Transverse colon (tissue), 4 donors: Measurements from ENCODE around the gene KRT35. TPM values are rescaled to one million over a fixed set of nuclear protein-coding genes. Genes with fewer than 3 reads are reported as not detected.
A peak's percentile ranks its signal among the peaks of the same experiment; 100 is the strongest.

Experiments
- DNase-seq: peaks from one replicate; pipeline ENCODE4 v3.0.0-alpha.2; 2019
- H3K27ac ChIP-seq, 4 donors: fragments of 200-600 bp; sonication (generic); 2 replicates each; pipeline ENCODE4 v1.5.1; 2016 to 2018; ENCODE audit warnings: inconsistent platforms in 4 of 4
- H3K27me3 ChIP-seq: fragments of 200-600 bp; sonication (generic); 2 replicates; pipeline ENCODE4 v1.5.1; 2017; ENCODE audit warnings: inconsistent platforms
- H3K36me3 ChIP-seq, 4 donors: fragments of 200-600 bp; sonication (generic); 2 replicates each; pipeline ENCODE4 v1.5.1; 2017 to 2019; ENCODE audit warnings: inconsistent platforms in 4 of 4
- H3K4me1 ChIP-seq, 4 donors: fragments of 200-600 bp; sonication (generic); 2 replicates each; pipeline ENCODE4 v1.5.1; 2017 to 2020; ENCODE audit warnings: inconsistent platforms in 4 of 4
- H3K4me3 ChIP-seq, 4 donors: fragments of 200-600 bp; sonication (generic); 1 replicate in 1 of 4; 2 replicates in 3 of 4; pipeline versions ENCODE4 v1.5.1 to v1.6.1; 2017 to 2019; ENCODE audit warnings: inconsistent platforms in 4 of 4
- H3K9me3 ChIP-seq, 2 donors: fragments of 200-600 bp; sonication (generic); 2 replicates each; pipeline ENCODE4 v1.5.1; 2017 to 2019; ENCODE audit warnings: inconsistent platforms in 2 of 2
- CTCF ChIP-seq, 5 experiments: fragments of 200-600 bp in 3 of 5; fragments of 450-650 bp in 2 of 5; sonication (generic) in 3 of 5; IDR thresholded peaks; 1 replicate in 2 of 5; 2 replicates in 3 of 5; pipeline ENCODE4 v1.5.1; 2016 to 2017; ENCODE audit warnings: antibody characterized with exemption in 5 of 5, inconsistent platforms in 3 of 5, mild to moderate bottlenecking in 2 of 5, moderate library complexity in 1 of 5
- EP300 ChIP-seq: sonication (generic); formaldehyde crosslinking; IDR thresholded peaks from one replicate; pipeline ENCODE4 v1.6.1; 2017; ENCODE audit warnings: antibody characterized with exemption, low read depth
- POLR2A ChIP-seq: fragments of 450-650 bp; IDR thresholded peaks from one replicate; pipeline ENCODE4 v1.6.1; 2016; ENCODE audit warnings: antibody characterized with exemption, mild to moderate bottlenecking, moderate library complexity
- POLR2AphosphoS5 ChIP-seq, 3 donors: sonication (generic); formaldehyde crosslinking; IDR thresholded peaks; one replicate each; pipeline ENCODE4 v1.6.1; 2016; ENCODE audit warnings: antibody characterized with exemption in 3 of 3
- WGBS, 2 donors: methylation state at CpG; one replicate each; pipeline ENCODE4 v1.1.5; 2018; ENCODE audit warnings: low coverage in 1 of 2; 5-methylcytosine and 5-hydroxymethylcytosine counted together
- in situ Hi-C, 4 donors: fragments of 200-750 bp; cut with MboI; loops; one replicate each; pipeline versions ENCODE4 v1.15.0 to v1.15.1; 2017; ENCODE audit warnings: low sequenced_read_pairs in 3 of 4, low pct_ligation_motif_present in 1 of 4, low pct_unique_long_range_greater_than_20kb in 1 of 4
- intact Hi-C: fragments of 100-400 bp; cut with DNase I; formaldehyde crosslinking; loops from one replicate; pipeline ENCODE4 v1.15.1; 2023; ENCODE audit warnings: low total_unique reads
- total RNA-seq, 4 donors: library from RNA; depleted of rRNA; stranded (reverse); fragments of >200 nt; gene quantifications; one replicate each; pipeline ENCODE4 v1.1.0, GENCODE V29; 2016

KRT35 gene
- total RNA-seq, 4 donors from 2014 or later: not detected

DNA sequence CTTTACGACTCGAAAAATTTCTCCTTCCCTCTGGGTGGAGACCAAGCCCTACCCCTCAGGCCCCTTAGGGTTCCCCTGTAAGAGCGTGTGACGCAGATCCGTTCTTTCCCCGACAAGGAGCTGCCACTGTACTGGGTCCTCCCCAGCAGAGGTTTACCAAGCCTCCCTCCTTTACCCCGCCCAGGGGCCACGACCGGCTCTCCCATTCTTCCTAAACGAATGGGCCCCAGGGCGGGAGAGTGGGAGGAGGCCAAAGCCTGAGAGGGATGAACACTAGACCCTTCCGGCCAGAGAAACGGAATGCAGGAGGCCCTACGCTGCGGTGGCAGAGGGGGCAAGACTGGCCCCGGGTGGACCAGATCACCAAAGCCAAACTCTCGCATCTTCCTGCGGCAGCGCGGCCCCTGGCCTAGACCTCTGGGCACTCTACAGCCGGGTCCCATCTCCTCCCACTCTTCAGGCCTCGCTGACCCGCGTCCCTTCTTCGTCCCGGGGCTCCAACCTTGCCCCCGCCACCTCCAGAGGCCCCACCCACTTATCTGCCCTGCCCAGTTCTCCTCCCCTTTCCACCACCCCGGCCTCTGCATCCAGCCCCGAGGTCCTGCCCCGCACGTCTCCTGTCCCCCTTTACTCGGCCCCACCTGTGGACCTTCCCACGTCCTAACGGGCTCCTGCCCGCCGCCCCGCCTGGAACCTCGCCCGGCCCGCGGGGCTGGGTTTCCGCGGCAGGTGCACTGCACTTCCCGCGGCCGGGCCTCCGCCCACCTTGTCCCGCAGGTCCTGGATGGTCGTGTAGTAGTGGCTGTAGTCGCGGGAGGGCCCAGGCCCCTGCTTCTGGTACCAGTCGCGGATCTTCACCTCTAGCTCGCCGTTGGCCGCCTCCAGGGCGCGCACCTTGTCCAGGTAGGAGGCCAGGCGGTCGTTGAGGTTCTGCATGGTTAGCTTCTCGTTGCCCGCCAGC, 46.4 kb upstream of the KRT35 start:
- Histone ChIP-seq H3K4me1 (peaks cover 5 to 63% (median 35%) of the 10 kb centered on the region in 4 donors), H3K36me3 (no peaks in the 10 kb centered on the region), H3K9me3 (no peaks in the 10 kb centered on the region), H3K27ac (peak overlapping the region; percentile 83 to 93 (median 92)), H3K4me3 (peak overlapping the region; percentile 35 to 63 (median 58)), H3K27me3 (peaks cover 38% of the 10 kb centered on the region)
- intact Hi-C loops (no loop called here), in situ Hi-C loops (loop anchor here in 1 of 4 donors (25.0 kb wide), 1 partner anchor 615 kb away; no protein-coding TSS in a partner anchor)
- peak; percentile 68 for DNase-seq
- TF ChIP-seq POLR2AphosphoS5 (IDR thresholded peaks at IDR 0.05) (peak in 1 of 3 donors; percentile 4), EP300 (no peak), CTCF (IDR thresholded peaks at IDR 0.05) (no peak)
- WGBS, 2 donors: 13 to 15% methylated on average over 3 to 49 of the region's 62 CpGs

DNA sequence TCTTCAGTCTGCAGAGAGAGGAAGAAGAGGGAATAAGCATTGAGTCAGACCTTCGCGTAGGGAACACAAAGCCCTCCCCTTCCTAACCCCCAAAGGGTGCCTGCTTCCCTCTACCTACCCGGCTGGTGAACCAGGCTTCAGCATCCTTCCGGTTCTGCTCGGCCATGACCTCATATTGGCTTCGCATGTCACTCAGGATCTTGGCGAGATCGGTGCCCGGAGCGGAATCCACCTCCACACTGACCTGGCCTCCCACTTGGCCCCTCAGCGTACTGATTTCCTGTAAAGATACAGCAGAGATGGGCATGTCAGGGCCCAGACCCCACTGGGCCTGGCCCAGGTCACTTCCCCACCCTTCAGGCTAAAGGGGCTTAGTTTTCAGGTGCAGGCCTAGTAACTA, 43.3 kb upstream of the KRT35 start:
- intact Hi-C loops: no loop called here
- in situ Hi-C loops: no loop called here
- Histone ChIP-seq H3K4me1 (peaks cover 9 to 64% (median 42%) of the 10 kb centered on the region in 4 donors), H3K36me3 (no peaks in the 10 kb centered on the region), H3K4me3 (no peak overlapping the region), H3K9me3 (no peaks in the 10 kb centered on the region), H3K27ac (peak overlapping the region; percentile 81 to 92 (median 82)), H3K27me3 (peaks cover 24% of the 10 kb centered on the region)
- WGBS, 2 donors: 88% methylated on average over 11 of the region's 11 CpGs; no CpG with 5 or more reads in 1 of the 2 donors
- TF ChIP-seq POLR2A (peak; percentile 28), EP300 (no peak)
- no peak for DNase-seq

- Histone ChIP-seq H3K36me3 (no peaks in the 10 kb centered on the region), H3K4me3 (no peak overlapping the region), H3K27me3 (peaks cover 20% of the 10 kb centered on the region), H3K27ac (peak overlapping the region; percentile 81 to 92 (median 82)), H3K9me3 (no peaks in the 10 kb centered on the region), H3K4me1 (peaks cover 9 to 61% (median 41%) of the 10 kb centered on the region in 4 donors)
- TF ChIP-seq EP300 (no peak), POLR2AphosphoS5 (IDR thresholded peaks at IDR 0.05) (no peak), POLR2A (no peak), CTCF (IDR thresholded peaks at IDR 0.05) (no peak)
- in situ Hi-C loops: no loop called here
- intact Hi-C loops: no loop called here
- WGBS, 2 donors: 47% methylated on average over 19 of the region's 19 CpGs; no CpG with 5 or more reads in 1 of the 2 donors
- DNase-seq: peak; percentile 38
Observed at GRCh38 chr17:41523787-41524186, 42.8 kb upstream of the KRT35 start.

GRCh38 chr17:41523225-41523593, 42.3 kb upstream of the KRT35 start:
- Histone ChIP-seq H3K27me3 (peaks cover 15% of the 10 kb centered on the region), H3K36me3 (no peaks in the 10 kb centered on the region), H3K9me3 (no peaks in the 10 kb centered on the region), H3K4me3 (no peak overlapping the region), H3K27ac (peak overlapping the region; percentile 81 to 92 (median 82)), H3K4me1 (peaks cover 9 to 55% (median 39%) of the 10 kb centered on the region in 4 donors)
- in situ Hi-C loops (no loop called here), intact Hi-C loops (no loop called here)
- no peak for DNase-seq
- TF ChIP-seq POLR2AphosphoS5 (IDR thresholded peaks at IDR 0.05) (no peak), CTCF (IDR thresholded peaks at IDR 0.05) (no peak), POLR2A (no peak), EP300 (no peak)
- 38 to 48% methylated on average over 2 to 4 of the region's 4 CpGs for WGBS, 2 donors
